Stimulated activated CD8-positive, alpha-beta memory T cell treated with anti-CD3 and anti-CD28 coated beads, Interleukin-2, amount 100 ng/mL, for 48 hours (primary cell): ENCODE measurements around the gene PLCG1.

Source experiments
- DNase-seq, 2 donors: peaks; one replicate each; pipeline ENCODE4 v3.0.0-alpha.2; 2020; ENCODE audit warnings: low read depth in 2 of 2

PLCG1 gene

GRCh38 chr20:41179961-41180360, 42.6 kb downstream of the PLCG1 start:
- DNase-seq, result no peak

GRCh38 chr20:41180599-41181333, 43.4 kb downstream of the PLCG1 start:
- no peak for DNase-seq

GRCh38 chr20:41181567-41181966, 44.2 kb downstream of the PLCG1 start:
- no peak for DNase-seq

GRCh38 chr20:41182296-41183212, 45.2 kb downstream of the PLCG1 start:
- DNase-seq, result no peak

GRCh38 chr20:41183391-41183790, 46.0 kb downstream of the PLCG1 start:
- no peak for DNase-seq

- no peak for DNase-seq
Measured at GRCh38 chr20:41183831-41184230, 46.5 kb downstream of the PLCG1 start.

- no peak for DNase-seq
Measured at GRCh38 chr20:41185013-41185757, 47.8 kb downstream of the PLCG1 start.

- no peak for DNase-seq
Measured at GRCh38 chr20:41187668-41188067, 50.3 kb downstream of the PLCG1 start.

- DNase-seq, result no peak
Measured at GRCh38 chr20:41191562-41192500, 54.5 kb downstream of the PLCG1 start.

GRCh38 chr20:41192575-41192974, 55.2 kb downstream of the PLCG1 start:
- DNase-seq, result no peak

- no peak for DNase-seq
Measured at GRCh38 chr20:41196653-41197225, 59.4 kb downstream of the PLCG1 start.

GRCh38 chr20:41198443-41198842, 61.1 kb downstream of the PLCG1 start:
- DNase-seq, result no peak

- no peak for DNase-seq
Measured at GRCh38 chr20:41200446-41201202, 63.3 kb downstream of the PLCG1 start.

GRCh38 chr20:41201760-41202159, 64.4 kb downstream of the PLCG1 start:
- DNase-seq, result no peak

GRCh38 chr20:41202426-41202825, 65.1 kb downstream of the PLCG1 start:
- no peak for DNase-seq

- no peak for DNase-seq
Measured at GRCh38 chr20:41203660-41204059, 66.3 kb downstream of the PLCG1 start.

GRCh38 chr20:41204304-41205265, 67.2 kb downstream of the PLCG1 start:
- DNase-seq, result no peak

- no peak for DNase-seq
Measured at GRCh38 chr20:41205313-41205712, 68.0 kb downstream of the PLCG1 start.
